Neural crest cell (in vitro differentiated cells): ENCODE results near the gene ANKFY1. TPM values are rescaled to one million over a fixed set of nuclear protein-coding genes. Genes with fewer than 3 reads are reported as not detected.
A peak's percentile ranks its signal among the peaks of the same experiment; 100 is the strongest.

Experiments
- DNase-seq: peaks from one replicate; pipeline ENCODE4 v3.0.0; 2021; ENCODE audit warnings: low read depth, mixed read lengths, low spot score
- H3K27ac Mint-ChIP-seq: one replicate; pipeline ENCODE4 v1.8.0; 2021; ENCODE audit warnings: mild to moderate bottlenecking, mixed read lengths; ENCODE audit not compliant: unreplicated experiment
- H3K27me3 Mint-ChIP-seq: 2 replicates; pipeline ENCODE4 v1.8.0; 2021; ENCODE audit warnings: low read depth, mild to moderate bottlenecking, mixed read lengths
- H3K36me3 Mint-ChIP-seq: 2 replicates; pipeline ENCODE4 v1.8.0; 2021; ENCODE audit warnings: low read depth, mild to moderate bottlenecking, mixed read lengths
- H3K4me1 Mint-ChIP-seq: 2 replicates; pipeline ENCODE4 v1.8.0; 2021; ENCODE audit warnings: mixed read lengths
- H3K4me3 Mint-ChIP-seq: one replicate; pipeline ENCODE4 v1.8.0; 2021; ENCODE audit warnings: mild to moderate bottlenecking, mixed read lengths
- H3K9me3 Mint-ChIP-seq: 2 replicates; pipeline ENCODE4 v1.8.0; 2021; ENCODE audit warnings: mixed read lengths
- CTCF ChIP-seq: fragments of 200-600 bp; sonication (generic); conservative IDR thresholded peaks from 2 replicates; pipeline ENCODE4 v1.5.0; 2021; ENCODE audit warnings: antibody characterized with exemption, mild to moderate bottlenecking
- total RNA-seq: library from RNA; stranded (reverse); gene quantifications from 2 replicates; pipeline ENCODE4 v1.2.1, GENCODE V29; 2021

ANKFY1 gene
- total RNA-seq, 1 donor from 2014 or later = 73.5 TPM

- DNase-seq = no peak
- no peak for TF ChIP-seq CTCF
- no peaks in the 10 kb centered on the region for H3K4me1 Mint-ChIP-seq
- no peaks in the 10 kb centered on the region for H3K9me3 Mint-ChIP-seq
- peaks cover 3% of the 10 kb centered on the region for H3K36me3 Mint-ChIP-seq
- H3K27me3 Mint-ChIP-seq = no peaks in the 10 kb centered on the region
- H3K4me3 Mint-ChIP-seq = no peak overlapping the region
- peak overlapping the region; percentile 45 for H3K27ac Mint-ChIP-seq
These were observed 41.7 kb downstream of the ANKFY1 start for GRCh38 chr17:4221899-4222659.

DNA sequence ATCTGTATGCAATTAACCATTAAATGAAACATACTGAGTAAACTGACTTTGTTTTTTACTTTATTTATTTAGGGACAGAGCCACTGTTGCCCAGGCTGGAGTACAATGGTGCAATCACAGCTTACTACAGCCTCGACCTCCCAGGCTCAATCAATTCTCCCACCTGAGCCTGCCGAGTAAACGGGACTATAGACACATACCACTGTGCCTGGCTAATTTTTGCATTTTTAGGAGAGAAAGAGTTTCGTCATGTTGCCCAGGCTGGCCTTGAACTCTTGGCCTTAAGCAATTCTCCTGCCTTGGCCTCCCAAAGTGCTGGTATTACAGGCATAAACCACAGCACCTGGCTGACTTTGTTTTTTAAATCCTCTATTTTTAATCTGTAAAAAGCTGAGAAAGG is 42.6 kb downstream of the ANKFY1 start:
- Mint-ChIP-seq H3K4me3 (no peak overlapping the region), H3K4me1 (no peaks in the 10 kb centered on the region), H3K36me3 (peaks cover 3% of the 10 kb centered on the region), H3K27ac (no peak overlapping the region), H3K27me3 (no peaks in the 10 kb centered on the region), H3K9me3 (no peaks in the 10 kb centered on the region)
- no peak for TF ChIP-seq CTCF
- DNase-seq = no peak

GRCh38 chr17:4220655-4221054 is 43.1 kb downstream of the ANKFY1 start:
- no peaks in the 10 kb centered on the region for H3K27me3 Mint-ChIP-seq
- DNase-seq = no peak
- H3K36me3 Mint-ChIP-seq = peaks cover 3% of the 10 kb centered on the region
- no peak for TF ChIP-seq CTCF
- H3K27ac Mint-ChIP-seq = peak overlapping the region; percentile 67
- H3K4me1 Mint-ChIP-seq = no peaks in the 10 kb centered on the region
- no peak overlapping the region for H3K4me3 Mint-ChIP-seq
- H3K9me3 Mint-ChIP-seq = no peaks in the 10 kb centered on the region

DNA sequence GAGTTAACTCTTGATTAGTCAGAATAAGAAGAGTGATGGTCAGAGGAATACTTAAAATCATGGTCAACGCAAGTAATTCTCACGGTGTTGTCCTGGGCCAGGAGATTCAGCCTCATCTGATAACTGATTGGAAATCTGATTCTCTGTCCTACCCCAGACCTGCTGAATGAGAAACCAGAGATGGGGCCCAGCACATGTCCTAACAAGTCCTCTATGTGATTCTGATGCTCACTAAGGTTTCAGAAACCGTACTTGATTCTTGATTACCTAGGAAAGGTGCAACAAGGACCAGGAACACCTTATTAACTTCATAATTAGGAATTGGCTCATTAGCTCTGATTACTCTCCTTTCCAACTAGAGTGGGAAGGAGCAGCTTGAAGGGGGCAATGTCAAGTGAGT is 44.5 kb downstream of the ANKFY1 start:
- H3K27me3 Mint-ChIP-seq = no peaks in the 10 kb centered on the region
- DNase-seq = no peak
- peaks cover 7% of the 10 kb centered on the region for H3K36me3 Mint-ChIP-seq
- H3K9me3 Mint-ChIP-seq = no peaks in the 10 kb centered on the region
- no peak overlapping the region for H3K4me3 Mint-ChIP-seq
- H3K27ac Mint-ChIP-seq = no peak overlapping the region
- no peak for TF ChIP-seq CTCF
- H3K4me1 Mint-ChIP-seq = peaks cover 6% of the 10 kb centered on the region

DNA sequence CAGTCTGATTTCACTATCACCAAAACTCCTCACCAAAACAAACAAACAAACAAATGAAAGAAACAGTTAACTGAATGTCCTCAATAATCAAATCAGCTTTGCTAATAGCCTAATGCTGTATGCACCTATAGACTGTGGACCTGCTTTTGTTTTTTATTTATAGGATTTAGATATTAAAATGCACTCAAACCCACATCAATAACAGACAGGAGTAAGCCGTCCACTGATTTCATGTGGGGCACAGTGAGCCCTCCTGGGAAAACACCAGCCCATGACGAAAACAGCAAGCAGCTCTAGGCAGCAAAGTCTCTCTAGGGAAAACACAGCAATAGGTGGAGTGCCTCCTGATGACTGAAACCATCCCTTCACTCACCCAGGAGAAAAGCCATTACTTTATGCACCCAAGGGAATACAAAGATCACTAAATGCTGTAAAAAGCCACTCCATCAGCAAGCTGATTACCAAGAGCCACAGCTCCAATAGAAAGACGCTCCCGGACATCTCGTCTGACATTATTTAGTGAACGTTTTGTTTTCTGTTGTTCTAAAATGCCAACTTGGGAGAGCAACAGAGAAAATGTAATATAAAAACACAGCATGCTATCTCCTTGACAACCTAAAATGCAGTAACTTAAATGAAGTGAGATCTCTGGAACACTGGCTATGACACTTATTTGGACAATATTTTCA is 47.8 kb downstream of the ANKFY1 start:
- H3K4me1 Mint-ChIP-seq = peaks cover 6% of the 10 kb centered on the region

More for the DNA sequence above, 47.8 kb downstream of the ANKFY1 start:
- no peak for DNase-seq
- Mint-ChIP-seq H3K27me3 (no peaks in the 10 kb centered on the region), H3K4me3 (no peak overlapping the region), H3K27ac (peak overlapping the region; percentile 36), H3K9me3 (no peaks in the 10 kb centered on the region), H3K36me3 (peaks cover 8% of the 10 kb centered on the region)
- no peak for TF ChIP-seq CTCF
